Measurements from ENCODE around the gene ID3. TPM values are rescaled to one million over a fixed set of nuclear protein-coding genes. Genes with fewer than 3 reads are reported as not detected.

The ID3 gene
- total and polyA plus RNA-seq, 2 of the 8 experiments (the other 6 are each of a cell fraction or from before 2014, with no cell fraction given), result 240 to 304 TPM

- Histone ChIP-seq H3K79me1 (ENCODE audit: low read depth, low read length) (no peaks in the 10 kb centered on the region), H2AFZ (ENCODE audit: low read length) (no peak overlapping the region)
- CTCF ChIA-PET (ENCODE audit: partially characterized antibody), result interaction anchor here (1.0 to 8.0 kb wide), 7 partner anchors 21 to 62 kb away, joined by 3 to 89 read pairs (median 4); no protein-coding TSS in a partner anchor
- TF ChIP-seq NANOG (IDR thresholded peaks at IDR 0.05; ENCODE audit: insufficient read depth, low read depth, low read length, poor library complexity, severe bottlenecking) (no peak), MAX (IDR thresholded peaks at IDR 0.05) (no peak), TBP (IDR thresholded peaks at IDR 0.05; ENCODE audit: low read depth, low read length) (no peak), MAFK (IDR thresholded peaks at IDR 0.05; ENCODE audit: low read depth, low read length) (no peak), POU5F1 (IDR thresholded peaks at IDR 0.05; ENCODE audit: low read depth, low read length) (no peak), SIRT6 (IDR thresholded peaks at IDR 0.05; ENCODE audit: low read length) (no peak), RAD21 (IDR thresholded peaks at IDR 0.05 in 1 of 2, conservative IDR thresholded peaks at IDR 0.05 in 1 of 2; ENCODE audit: low read depth in 2 of 2, low read length in 2 of 2) (no peak), BRCA1 (IDR thresholded peaks at IDR 0.05; ENCODE audit: low read depth, low read length) (no peak), RBBP5 (IDR thresholded peaks at IDR 0.05; ENCODE audit: borderline replicate concordance, low read depth, low read length) (no peak), PHF8 (conservative IDR thresholded peaks at IDR 0.05; ENCODE audit: low read depth, low read length) (no peak), SP2 (IDR thresholded peaks at IDR 0.05; ENCODE audit: low read length) (no peak)
Observed at GRCh38 chr1:23601968-23602876, 42.9 kb upstream of the ID3 start.

More at GRCh38 chr1:23601968-23602876, 42.9 kb upstream of the ID3 start:
- Histone ChIP-seq H3K56ac (replicated peaks; ENCODE audit: insufficient read length, low read depth, low read length) (no peak overlapping the region), H4K8ac (ENCODE audit: extremely low read depth, insufficient read depth, low read length) (no peak overlapping the region), H4K5ac (ENCODE audit: insufficient read length, low read depth, low read length) (no peak overlapping the region), H4K91ac (replicated peaks; ENCODE audit: insufficient read length, low read length) (peak overlapping the region; percentile 96), H2BK15ac (ENCODE audit: low read length) (0 out of 2 replicates have a peak overlapping the region, but pooled peaks have one; percentile 18), H3K36me3 (ENCODE audit: control insufficient read depth in 2 of 4, insufficient read depth in 4 of 4, low read length in 3 of 4) (no peaks in the 10 kb centered on the region), H3K4me2 (ENCODE audit: insufficient read depth in 1 of 2, low read depth in 2 of 2, low read length in 2 of 2) (no peak overlapping the region), H2BK20ac (ENCODE audit: low read length) (peak overlapping the region; percentile 93; the same call in 1 of the 2 replicates), H3K9me3 (ENCODE audit: insufficient read depth in 2 of 2, low read depth in 1 of 2, low read length in 1 of 2) (no peaks in the 10 kb centered on the region), H3K23me2 (ENCODE audit: low read depth, low read length) (no peaks in the 10 kb centered on the region), H2BK12ac (ENCODE audit: low read depth, low read length) (peak overlapping the region; percentile 40; the same call in 1 of the 2 replicates), H2BK120ac (replicated peaks; ENCODE audit: low read depth, low read length) (no peak overlapping the region), H3K9ac (replicated peaks in 1 of 4; ENCODE audit: extremely low read depth in 1 of 4, low read depth in 3 of 4, low read length in 3 of 4) (no peak overlapping the region; a peak in 1 of 7 replicates), H3K4me3 (ENCODE audit: extremely low read depth in 1 of 4, insufficient read depth in 2 of 4, low read depth in 3 of 4, low read length in 4 of 4) (no peak overlapping the region), H3K18ac (ENCODE audit: extremely low read depth, low read length) (no peak overlapping the region; the same call in 1 of the 2 replicates), H2BK5ac (ENCODE audit: low read depth, low read length) (peak overlapping the region; percentile 86; the same call in 1 of the 2 replicates), H3K79me2 (ENCODE audit: control insufficient read depth in 1 of 2, insufficient read depth in 2 of 2, low read length in 2 of 2) (no peaks in the 10 kb centered on the region), H2AK5ac (ENCODE audit: low read depth, low read length) (0 out of 2 replicates have a peak overlapping the region, but pooled peaks have one; percentile 32), H3K14ac (ENCODE audit: insufficient read length) (no peak overlapping the region), H3K27me3 (replicated peaks in 1 of 4; ENCODE audit: control insufficient read depth in 3 of 4, extremely low read depth in 1 of 4, insufficient read depth in 3 of 4, low read length in 3 of 4) (no peaks in the 10 kb centered on the region), H4K20me1 (replicated peaks in 1 of 2; ENCODE audit: control insufficient read depth in 1 of 2, insufficient read depth in 2 of 2, low read length in 2 of 2) (no peaks in the 10 kb centered on the region), H3K4me1 (replicated peaks in 1 of 4; ENCODE audit: control insufficient read depth in 3 of 4, insufficient read depth in 4 of 4, low read length in 3 of 4) (peaks cover 11 to 25% (median 13%) of the 10 kb centered on the region in 4 experiments), H3K23ac (ENCODE audit: insufficient read length) (no peak overlapping the region), H3K27ac (ENCODE audit: low read depth, low read length) (no peak overlapping the region), H3K4ac (replicated peaks; ENCODE audit: insufficient read length, low read depth, low read length) (no peak overlapping the region)
- WGBS, 2 experiments (ENCODE audit: extremely low coverage in 1 of 2, insufficient coverage in 1 of 2, insufficient read length in 1 of 2, insufficient replicate concordance in 2 of 2, low coverage in 1 of 2, low lambda C conversion rate in 2 of 2, missing lambda C conversion rate in 1 of 2), result 85% methylated on average over 10 of the region's 10 CpGs; no CpG with 5 or more reads in 1 of the 2 experiments
- POLR2A ChIA-PET (ENCODE audit: partially characterized antibody), result interaction anchor here (0.7 to 26.0 kb wide), 6 partner anchors 10 to 98 kb away, joined by 3 to 547 read pairs (median 8); partner anchors contain the start of gene ID3
- no peak for DNase-seq (ENCODE audit: low read depth in 1 of 2, low spot score in 2 of 2)
- no peak for FAIRE-seq

Measured in H1 (cell line).